ENCODE data around the gene ARHGAP9.

ARHGAP9 gene

DNA sequence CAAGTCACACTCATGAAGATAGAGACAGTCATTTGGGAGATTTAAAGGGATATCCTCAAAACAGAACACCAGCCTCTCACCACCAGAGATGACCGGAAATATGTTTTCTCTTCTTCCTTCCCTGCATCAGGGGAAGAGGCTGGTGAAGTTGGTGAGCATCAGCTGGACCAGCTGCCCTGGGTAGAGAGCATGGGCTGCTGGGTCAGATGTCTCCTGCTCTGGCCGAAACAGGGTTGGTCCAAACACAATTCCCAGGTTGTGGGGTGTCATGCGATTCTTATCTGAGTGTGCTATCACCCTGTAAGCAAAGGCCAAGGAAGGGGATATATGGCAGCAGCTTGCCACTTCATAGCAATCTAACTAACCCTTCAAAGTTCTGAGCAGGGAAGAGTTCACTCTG, 7.3 kb downstream of the ARHGAP9 start:
- DNase-seq (ENCODE audit: low spot score), result no peak

DNA sequence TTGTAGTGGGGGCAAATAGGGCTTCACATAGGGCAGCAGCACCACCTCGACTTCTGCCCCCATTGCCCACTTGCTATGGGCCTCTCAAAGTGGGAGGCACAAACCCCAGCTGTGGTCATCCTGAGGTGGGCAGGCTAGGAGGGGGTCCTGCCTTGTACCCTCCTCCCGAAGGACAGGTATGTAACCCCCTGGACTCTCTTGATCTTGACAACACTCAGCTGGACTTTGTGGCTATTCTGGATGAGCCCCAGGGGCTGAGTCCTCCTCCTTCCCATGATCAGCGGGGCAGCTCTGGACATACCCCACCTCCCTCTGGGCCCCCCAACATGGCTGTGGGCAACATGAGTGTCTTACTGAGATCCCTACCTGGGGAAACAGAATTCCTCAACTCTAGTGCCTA, 8.0 kb downstream of the ARHGAP9 start:
- no peak for DNase-seq (ENCODE audit: low spot score)

GRCh38 chr12:57470970-57471656, 8.6 kb downstream of the ARHGAP9 start:
- DNase-seq (ENCODE audit: low spot score), result no peak

- DNase-seq (ENCODE audit: low spot score), result no peak
Observed at GRCh38 chr12:57470286-57470969, 9.2 kb downstream of the ARHGAP9 start.

DNA sequence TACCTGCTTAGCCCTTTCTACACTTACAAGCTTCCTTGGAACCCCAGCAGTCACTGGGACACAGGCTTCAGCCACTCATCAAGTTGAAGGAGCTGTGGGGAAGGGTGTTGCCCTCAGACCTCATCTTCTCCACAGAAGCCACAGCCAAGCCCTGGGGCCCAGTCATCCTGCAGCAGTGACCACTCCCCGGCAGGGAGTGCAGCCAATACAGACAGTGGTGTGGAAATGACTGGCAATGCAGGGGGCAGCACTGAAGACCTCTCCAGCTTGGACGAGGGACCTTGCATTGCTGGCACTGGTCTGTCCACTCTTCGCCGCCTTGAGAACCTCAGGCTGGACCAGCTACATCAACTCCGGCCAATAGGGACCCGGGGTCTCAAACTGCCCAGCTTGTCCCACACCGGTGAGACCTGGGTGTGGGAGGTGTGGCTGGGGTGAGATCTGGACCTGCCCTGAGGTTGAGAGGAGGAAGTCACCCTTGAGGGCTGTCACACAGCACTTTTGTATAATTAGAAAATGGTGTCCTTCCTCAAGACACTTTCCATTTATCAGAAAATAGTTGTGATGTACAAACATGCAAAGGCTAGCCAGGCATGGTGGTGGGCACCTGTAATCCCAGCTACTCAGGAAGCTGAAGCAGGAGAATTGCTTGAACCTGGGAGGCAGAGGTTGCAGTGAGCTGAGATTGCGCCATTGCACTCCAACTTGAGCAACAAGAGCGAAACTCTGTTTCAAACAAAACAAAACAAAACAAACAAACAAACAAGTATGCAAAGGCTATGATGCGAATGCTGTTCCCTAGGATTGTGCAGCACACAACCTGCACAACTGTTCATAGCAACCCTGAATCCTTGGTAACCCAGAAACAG, 10.1 kb downstream of the ARHGAP9 start:
- DNase-seq (ENCODE audit: low spot score), result no peak

GRCh38 chr12:57467915-57468314, 11.8 kb downstream of the ARHGAP9 start:
- DNase-seq (ENCODE audit: low spot score), result no peak

- no peak for DNase-seq (ENCODE audit: low spot score)
Observed at GRCh38 chr12:57467212-57467874, 12.3 kb downstream of the ARHGAP9 start.

GRCh38 chr12:57465747-57466505, 13.7 kb downstream of the ARHGAP9 start:
- DNase-seq (ENCODE audit: low spot score), result no peak

- DNase-seq (ENCODE audit: low spot score), result no peak
Observed at GRCh38 chr12:57465030-57465746, 14.5 kb downstream of the ARHGAP9 start.

GRCh38 chr12:57464569-57464968, 15.1 kb downstream of the ARHGAP9 start:
- DNase-seq (ENCODE audit: low spot score), result no peak

DNA sequence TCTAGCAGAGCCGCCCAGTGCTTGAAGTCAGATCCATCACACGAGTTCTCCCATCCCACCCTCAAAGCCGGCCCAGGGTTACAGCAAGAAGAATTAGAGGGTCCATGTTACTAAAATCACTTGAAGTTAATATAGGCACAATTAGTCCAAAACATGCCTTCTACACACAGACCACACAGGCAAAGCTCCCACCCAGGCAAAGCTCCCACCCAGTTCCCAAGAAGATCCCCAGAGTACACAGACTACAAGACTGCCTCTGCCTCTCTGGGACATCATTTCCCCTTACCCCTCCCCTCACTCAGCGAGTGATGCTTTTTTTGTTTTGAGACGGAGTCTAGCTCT, 16.8 kb downstream of the ARHGAP9 start:
- no peak for DNase-seq (ENCODE audit: low spot score)

DNA sequence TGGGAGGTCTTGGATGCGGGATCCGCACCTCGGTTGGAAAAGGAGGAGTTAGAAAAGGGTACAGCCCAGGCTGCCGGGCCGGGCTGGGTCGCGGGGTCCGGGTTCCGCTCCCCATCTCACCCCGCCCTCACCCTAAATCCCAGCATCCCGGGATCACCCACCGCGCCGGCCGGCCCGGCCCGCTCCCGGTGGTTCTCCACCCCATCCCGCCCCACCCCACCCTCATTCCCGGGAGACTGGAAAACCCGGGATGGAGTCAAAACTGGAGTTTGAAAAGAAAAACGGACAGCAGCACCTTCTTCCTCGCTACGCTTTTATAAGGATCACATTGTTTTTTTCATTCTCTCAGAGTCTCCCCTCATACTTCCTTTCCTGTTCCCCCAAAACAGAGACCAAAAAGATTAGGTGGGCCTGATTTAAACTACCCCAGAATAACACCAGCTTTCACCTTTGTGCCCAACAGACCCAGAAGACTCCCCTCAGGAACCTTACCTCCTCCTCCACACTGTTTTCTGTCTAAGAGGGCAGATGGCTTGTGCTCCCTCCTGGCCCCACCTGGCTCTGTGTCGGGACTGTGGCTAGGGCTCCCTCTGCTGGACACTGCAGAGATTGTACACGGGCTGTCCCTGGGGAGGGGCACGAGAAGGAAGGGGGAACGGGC, 17.3 kb downstream of the ARHGAP9 start:
- peak; percentile 83 for DNase-seq (ENCODE audit: low spot score)

- no peak for DNase-seq (ENCODE audit: low spot score)
Observed at GRCh38 chr12:57461917-57462250, 17.8 kb downstream of the ARHGAP9 start.

DNA sequence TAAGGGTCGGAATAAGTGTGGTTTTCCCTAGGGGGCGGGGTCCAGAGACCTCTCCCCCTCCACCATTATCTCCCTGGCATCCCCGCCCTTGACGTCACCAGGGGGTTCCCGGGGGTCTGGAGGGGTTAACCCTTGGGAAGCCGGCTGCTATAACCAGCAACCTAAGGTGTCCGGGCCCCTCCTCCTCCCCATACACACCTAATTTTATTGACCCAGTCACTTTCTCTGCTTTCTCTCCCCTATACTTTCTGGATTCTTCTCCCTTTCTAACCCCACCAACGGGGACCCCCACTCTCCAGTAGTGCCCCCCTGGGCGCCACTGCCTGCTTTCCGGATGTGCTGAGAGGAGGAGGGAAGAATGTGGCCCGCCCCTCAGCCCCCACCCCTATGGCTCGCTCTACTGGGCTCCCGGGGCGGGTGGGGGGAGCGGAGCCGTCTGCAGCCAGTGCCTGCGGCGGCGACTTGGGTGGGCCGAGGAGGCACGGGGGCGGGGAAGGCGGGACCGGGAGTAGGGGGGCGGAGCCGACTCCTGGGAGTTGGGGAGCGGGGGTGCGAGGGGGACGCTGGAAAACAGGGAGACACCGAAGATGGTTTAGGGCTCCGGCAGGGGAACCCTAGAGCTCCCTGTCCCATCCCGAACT, 18.3 kb downstream of the ARHGAP9 start:
- DNase-seq (ENCODE audit: low spot score), result no peak

GRCh38 chr12:57460841-57461275, 18.8 kb downstream of the ARHGAP9 start:
- no peak for DNase-seq (ENCODE audit: low spot score)

DNA sequence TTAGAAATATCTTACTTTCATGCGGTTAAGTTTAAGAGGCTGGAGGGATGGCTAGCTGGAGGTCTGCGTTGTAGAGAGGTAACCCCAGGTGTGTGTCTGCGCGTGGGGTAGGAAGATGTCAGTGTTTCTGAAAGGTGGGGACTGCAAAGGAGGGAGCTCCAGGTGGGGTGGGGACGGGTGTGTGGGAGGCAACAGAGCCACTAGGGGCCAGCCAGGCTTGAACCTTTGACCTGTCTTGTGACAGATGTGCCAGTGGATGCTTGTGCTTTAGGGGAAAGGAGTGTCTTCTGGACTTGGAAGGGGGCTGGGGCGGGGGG, 19.2 kb downstream of the ARHGAP9 start:
- DNase-seq (ENCODE audit: low spot score), result no peak

GRCh38 chr12:57459750-57460467, 19.8 kb downstream of the ARHGAP9 start, which contains the start of gene GLI1:
GLI1 (plus strand) TSS chr12:57459785; CDS start chr12:57463692, 3,907 bp downstream.
- DNase-seq (ENCODE audit: low spot score), result no peak

DNA sequence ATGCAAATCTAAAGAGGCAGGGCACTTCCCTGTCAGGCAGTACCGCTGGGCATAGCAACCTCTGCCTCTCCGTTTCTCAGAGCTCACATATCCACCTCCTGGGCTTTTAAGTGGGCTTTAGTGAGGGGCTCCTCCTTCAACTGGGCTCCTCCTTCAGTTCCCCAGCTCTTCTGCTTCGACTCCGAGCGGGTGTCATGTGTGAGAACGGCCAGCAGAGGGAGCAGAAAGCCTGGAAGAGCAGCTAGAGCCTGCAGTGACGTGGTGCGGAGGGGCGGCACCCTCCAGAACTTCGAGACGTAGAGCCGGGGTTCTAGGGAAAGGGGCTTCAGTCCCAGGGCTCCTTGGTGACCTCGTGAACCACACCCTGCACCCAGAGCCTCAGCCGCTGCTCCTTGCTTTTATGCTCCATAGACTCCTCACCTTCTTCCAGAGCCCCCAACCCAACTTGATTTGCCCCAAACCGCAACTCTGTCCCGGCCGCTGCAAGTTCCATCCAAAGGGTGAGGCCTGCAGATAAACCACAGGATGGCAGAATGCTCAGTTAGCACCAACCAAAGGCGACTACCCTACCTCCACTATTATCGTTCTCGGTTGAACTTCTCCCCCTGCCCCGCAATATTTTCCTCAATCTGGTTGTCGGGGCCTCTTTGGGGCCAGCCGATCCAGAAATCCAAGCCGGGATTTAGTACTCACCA, 20.5 kb downstream of the ARHGAP9 start:
- peak; percentile 92 for DNase-seq (ENCODE audit: low spot score)

DNA sequence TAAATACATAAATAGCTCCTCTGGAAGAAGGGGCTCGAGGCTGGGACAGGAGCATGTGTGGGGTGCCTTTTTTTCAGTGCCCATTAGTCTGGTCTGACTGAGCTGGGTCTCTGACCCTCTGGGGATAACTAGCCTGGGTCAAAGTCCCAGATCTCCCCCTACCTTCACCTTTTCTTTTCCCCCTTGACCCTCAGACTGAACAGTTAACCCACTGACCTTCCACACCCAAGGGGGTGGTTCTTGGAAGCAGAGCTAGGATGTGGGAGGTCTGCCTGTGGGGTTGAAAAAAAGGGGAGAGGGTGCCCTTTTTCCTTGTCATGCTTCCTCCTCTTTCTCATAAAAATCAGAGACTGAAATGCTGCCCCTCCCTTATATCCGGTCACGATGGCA, 21.0 kb downstream of the ARHGAP9 start:
- no peak for DNase-seq (ENCODE audit: low spot score)
